ENCODE data around the gene SPSB2. TPM values are rescaled to one million over a fixed set of nuclear protein-coding genes. Genes with fewer than 3 reads are reported as not detected.

SPSB2 gene
- polyA plus RNA-seq, 1 of the 3 experiments (the other 2 are of a cell fraction) = 16.9 TPM

GRCh38 chr12:6821591-6822425, 51.3 kb downstream of the SPSB2 start, which contains the start of gene GPR162:
GPR162 (plus strand) TSS chr12:6821821; CDS start chr12:6823899, 2,078 bp downstream.
- Histone ChIP-seq H3K9me3 (no peaks in the 10 kb centered on the region), H3K4me2 (peak within 1 kb of the TSS; percentile 95), H3F3A (replicated peaks; ENCODE audit: insufficient read depth) (peaks cover 4% of the 10 kb centered on the region), H3K4me1 (ENCODE audit: control insufficient read depth in 1 of 2, insufficient read depth in 2 of 2, low read depth in 1 of 2, low read length in 1 of 2) (peaks cover 19 to 75% of the 10 kb centered on the region in 2 experiments; a peak in 3 of 4 replicates), H3K27me3 (ENCODE audit: insufficient read depth) (no peaks in the 10 kb centered on the region), H3K36me3 (replicated peaks in 1 of 2; ENCODE audit: control insufficient read depth in 1 of 2, insufficient read depth in 2 of 2, low read length in 1 of 2) (no peaks in the 10 kb centered on the region), H2AFZ (ENCODE audit: low read depth) (0 out of 2 replicates have a peak within 1 kb of the TSS, but pooled peaks have one; percentile 74), H3K9me2 (no peaks in the 10 kb centered on the region), H3K4me3 (ENCODE audit: low read depth in 2 of 2, low read length in 1 of 2) (peak within 1 kb of the TSS; percentile 65 to 69), H4K20me1 (ENCODE audit: insufficient read depth) (no peaks in the 10 kb centered on the region), H3K79me2 (ENCODE audit: insufficient read depth) (no peaks in the 10 kb centered on the region), H3K27ac (ENCODE audit: low read depth in 2 of 2, low read length in 1 of 2) (peak within 1 kb of the TSS in 1 of 2 experiments; percentile 69; a peak in 1 of 4 replicates), H3K9ac (peak within 1 kb of the TSS; percentile 51)
- ChIA-PET CTCF (interaction anchor here (0.8 to 12.7 kb wide), 8 partner anchors 11 to 70 kb away, joined by 3 to 246 read pairs (median 19); partner anchors contain the start of genes MLF2, PTMS and SPSB2), POLR2A (interaction anchor here (0.6 to 2.8 kb wide), 10 partner anchors 8 to 209 kb away, joined by 3 to 19 read pairs (median 5); partner anchors contain the start of genes CDCA3, MLF2, PTMS and TPI1)
- DNase-seq = peak; percentile 87
- 1% methylated on average over 25 of the region's 28 CpGs for WGBS (ENCODE audit: low lambda C conversion rate)
- TF ChIP-seq TAF1 (IDR thresholded peaks at IDR 0.05; ENCODE audit: borderline replicate concordance, low read depth, low read length) (0 out of 2 replicates have a peak, but pooled peaks have one; percentile 4), MXI1 (IDR thresholded peaks at IDR 0.05; ENCODE audit: low read depth, low read length) (no peak)

Other genes starting within 250 kb of the SPSB2 start
- gene LPAR5, start 237.3 kb downstream of the SPSB2 start, polyA plus RNA-seq (2012; rRNA removed) = 0.03 and 0.05 TPM in 2 replicates
- 0.71 and 0.88 TPM in 2 replicates for gene ACRBP, start 225.9 kb downstream of the SPSB2 start, polyA plus RNA-seq (2012; rRNA removed)
- 96.5 and 163 TPM in 2 replicates for gene ING4, start 210.2 kb downstream of the SPSB2 start, polyA plus RNA-seq (2012; rRNA removed)
- 64.9 and 80.4 TPM in 2 replicates for gene ZNF384, start 183.9 kb downstream of the SPSB2 start, polyA plus RNA-seq (2012; rRNA removed)
- 5.9 and 9.9 TPM in 2 replicates for gene PIANP, start 172.5 kb downstream of the SPSB2 start, polyA plus RNA-seq (2012; rRNA removed)
- 191 and 231 TPM in 2 replicates for gene COPS7A, start 149.3 kb downstream of the SPSB2 start, polyA plus RNA-seq (2012; rRNA removed)
- 535 and 624 TPM in 2 replicates for gene MLF2, start 120.2 kb downstream of the SPSB2 start, polyA plus RNA-seq (2012; rRNA removed)
- 391 and 661 TPM in 2 replicates for gene PTMS, start 106.9 kb downstream of the SPSB2 start, polyA plus RNA-seq (2012; rRNA removed)
- gene LAG3, start 100.8 kb downstream of the SPSB2 start, polyA plus RNA-seq (2012; rRNA removed) = 0.72 and 1.1 TPM in 2 replicates
- gene CD4, start 83.8 kb downstream of the SPSB2 start, polyA plus RNA-seq (2012; rRNA removed) = 0.02 TPM in 1 of 2 replicates, not detected in the other
- gene GPR162, start 51.5 kb downstream of the SPSB2 start, polyA plus RNA-seq (2012; rRNA removed) = 16.4 and 18.6 TPM in 2 replicates
- gene P3H3, start 44.9 kb downstream of the SPSB2 start, polyA plus RNA-seq (2012; rRNA removed) = 49.5 and 74.6 TPM in 2 replicates
- 12.9 and 13.8 TPM in 2 replicates for gene GNB3, start 32.4 kb downstream of the SPSB2 start, polyA plus RNA-seq (2012; rRNA removed)
- 33.0 and 34.0 TPM in 2 replicates for gene CDCA3, start 22.0 kb downstream of the SPSB2 start, polyA plus RNA-seq (2012; rRNA removed)
- 97.2 and 100 TPM in 2 replicates for gene USP5, start 21.2 kb downstream of the SPSB2 start, polyA plus RNA-seq (2012; rRNA removed)
- 1,175 and 1,316 TPM in 2 replicates for gene TPI1, start 5.8 kb downstream of the SPSB2 start, polyA plus RNA-seq (2012; rRNA removed)
- gene LRRC23, start 31.5 kb upstream of the SPSB2 start, polyA plus RNA-seq (2012; rRNA removed) = 11.9 TPM in 2 replicates
- gene ENO2, start 41.3 kb upstream of the SPSB2 start, polyA plus RNA-seq (2012; rRNA removed) = 50.6 and 56.9 TPM in 2 replicates
- 18.5 and 29.3 TPM in 2 replicates for gene ATN1, start 54.7 kb upstream of the SPSB2 start, polyA plus RNA-seq (2012; rRNA removed)
- gene RNU7-1, start 70.5 kb upstream of the SPSB2 start, polyA plus RNA-seq (2012; rRNA removed) = not detected in 2 replicates
- gene C12orf57, start 70.7 kb upstream of the SPSB2 start, polyA plus RNA-seq (2012; rRNA removed) = 560 and 659 TPM in 2 replicates
- 0.12 and 0.18 TPM in 2 replicates for gene PTPN6, start 78.1 kb upstream of the SPSB2 start, polyA plus RNA-seq (2012; rRNA removed)
- 386 and 447 TPM in 2 replicates for gene PHB2, start 97.4 kb upstream of the SPSB2 start, polyA plus RNA-seq (2012; rRNA removed)
- 77.4 and 82.8 TPM in 2 replicates for gene EMG1, start 97.6 kb upstream of the SPSB2 start, polyA plus RNA-seq (2012; rRNA removed)
- gene LPCAT3, start 145.2 kb upstream of the SPSB2 start, polyA plus RNA-seq (2012; rRNA removed) = 23.8 and 29.2 TPM in 2 replicates
- gene C1S, start 187.4 kb upstream of the SPSB2 start, polyA plus RNA-seq (2012; rRNA removed) = 14.5 and 19.3 TPM in 2 replicates
- 18.7 and 20.1 TPM in 2 replicates for gene C1R, start 219.1 kb upstream of the SPSB2 start, polyA plus RNA-seq (2012; rRNA removed)
- gene C1RL, start 235.9 kb upstream of the SPSB2 start, polyA plus RNA-seq (2012; rRNA removed) = 8.3 and 9.5 TPM in 2 replicates

All from SK-N-SH (cell line).